ENCODE results near the gene FAM120C.

Gene FAM120C, protein sequence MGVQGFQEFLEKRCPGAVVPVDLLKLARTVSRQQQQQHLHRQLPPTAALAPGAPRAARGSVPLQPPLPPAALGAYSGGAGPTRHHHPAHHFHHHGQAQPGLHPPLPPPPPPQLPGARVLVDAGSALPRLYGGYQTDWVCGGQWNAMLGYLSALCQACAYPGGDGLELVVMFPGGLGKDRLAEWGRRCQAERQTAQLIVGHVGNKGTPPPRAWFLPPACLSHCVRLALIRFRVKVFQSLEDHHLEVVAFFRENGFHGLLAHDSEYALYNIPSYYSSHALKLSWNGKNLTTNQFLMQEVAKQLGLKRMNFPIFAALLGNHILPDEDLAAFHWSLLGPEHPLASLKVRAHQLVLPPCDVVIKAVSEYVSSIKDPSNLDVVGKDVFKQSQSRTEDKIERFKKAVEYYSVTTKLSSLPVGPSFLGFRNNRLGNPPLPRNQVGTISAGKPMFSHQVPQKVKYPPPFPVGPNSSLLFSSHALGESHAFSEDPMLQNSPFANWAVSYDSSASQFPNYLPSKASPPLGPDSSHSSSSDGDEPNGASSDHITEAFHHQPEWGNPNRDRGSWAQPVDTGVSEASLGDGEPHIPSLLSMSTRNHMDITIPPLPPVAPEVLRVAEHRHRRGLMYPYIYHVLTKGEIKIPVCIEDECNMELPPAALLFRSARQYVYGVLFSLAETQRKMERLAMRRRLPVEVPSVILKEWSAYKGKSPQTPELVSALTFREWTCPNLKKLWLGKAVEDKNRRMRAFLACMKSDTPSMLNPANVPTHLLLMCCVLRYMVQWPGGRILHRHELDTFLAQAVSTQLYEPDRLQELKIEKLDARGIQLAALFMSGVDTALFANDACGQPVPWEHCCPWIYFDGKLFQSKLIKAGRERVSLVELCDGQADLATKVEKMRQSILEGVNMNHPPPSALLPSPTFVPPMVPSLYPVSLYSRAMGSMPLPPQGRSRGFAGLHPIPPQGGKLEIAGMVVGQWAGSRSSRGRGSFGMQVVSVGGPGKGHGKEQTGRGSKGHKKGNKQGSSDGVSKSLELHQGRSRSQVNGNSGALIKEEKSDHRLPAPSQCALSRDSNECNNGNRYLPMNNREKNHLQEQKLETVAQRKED

DNA sequence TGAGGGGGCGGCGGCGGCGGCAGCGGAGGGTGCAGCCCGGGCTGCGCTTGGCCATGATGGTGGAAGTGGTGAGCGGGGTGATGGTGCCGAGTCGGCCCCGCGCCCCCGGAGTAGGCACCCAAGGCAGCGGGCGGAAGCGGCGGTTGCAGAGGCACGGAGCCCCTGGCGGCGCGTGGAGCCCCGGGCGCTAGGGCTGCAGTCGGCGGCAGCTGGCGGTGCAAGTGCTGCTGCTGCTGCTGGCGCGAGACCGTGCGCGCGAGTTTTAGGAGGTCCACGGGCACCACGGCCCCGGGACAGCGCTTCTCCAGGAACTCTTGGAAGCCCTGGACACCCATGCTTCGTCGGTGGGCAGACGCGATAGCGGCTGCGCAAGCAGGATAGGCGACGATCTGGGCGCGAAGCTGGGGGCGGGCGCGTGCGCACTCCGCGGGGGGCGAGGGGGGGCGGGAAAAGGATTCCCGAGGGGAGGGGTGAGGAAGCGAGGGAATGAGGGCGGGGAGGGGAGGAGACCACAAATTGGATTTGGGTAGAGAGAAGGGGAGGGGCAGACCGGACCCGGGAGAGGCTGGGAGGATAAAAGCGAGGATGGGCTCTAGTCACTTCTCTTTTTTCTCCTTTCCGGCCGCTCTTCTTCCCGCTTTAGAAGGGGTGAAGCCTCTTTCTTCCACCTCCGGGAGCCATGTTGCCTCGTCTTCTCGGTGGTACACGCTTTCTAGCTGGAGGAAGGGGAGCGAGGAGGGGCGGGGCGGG is at the start of gene FAM120C:
Gene FAM120C (minus strand): TSS at position 391 of the 750 bp plus-strand sequence. CDS start 56 bp downstream, at position 335.
- peak; percentile 60 for DNase-seq

DNA sequence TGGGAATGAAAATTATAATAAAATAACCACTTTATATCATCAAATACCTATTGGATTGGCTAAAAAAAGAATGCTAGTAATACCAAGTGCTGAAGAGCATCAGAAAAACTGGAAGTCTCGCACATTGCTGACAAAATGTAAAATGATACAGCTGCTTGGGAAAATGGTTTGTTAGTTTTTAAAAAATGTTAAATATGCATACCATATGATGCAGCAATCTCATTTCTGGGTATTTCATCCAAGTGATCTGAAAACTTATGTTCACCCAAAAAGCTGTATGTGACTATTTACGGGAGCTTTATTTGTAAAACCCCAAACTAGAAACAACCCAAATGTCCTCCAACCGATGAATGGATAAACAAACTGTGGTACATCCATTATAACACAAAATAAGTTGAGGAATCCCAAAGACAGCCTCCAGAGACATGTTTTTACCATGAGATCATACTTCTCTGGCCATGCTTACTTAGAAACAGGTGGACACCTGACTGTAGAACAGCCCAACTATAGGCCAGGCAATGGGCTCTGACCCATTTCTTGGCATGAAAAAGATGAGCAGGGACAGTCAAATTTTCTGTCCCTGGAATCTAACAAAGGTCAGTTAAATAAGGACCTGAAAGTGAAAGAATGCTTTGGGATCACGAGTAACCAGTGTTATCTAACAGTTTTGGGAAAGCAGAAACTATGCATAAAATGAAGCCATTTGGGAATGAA is 47.5 kb upstream of the FAM120C start:
- no peak for DNase-seq

DNA sequence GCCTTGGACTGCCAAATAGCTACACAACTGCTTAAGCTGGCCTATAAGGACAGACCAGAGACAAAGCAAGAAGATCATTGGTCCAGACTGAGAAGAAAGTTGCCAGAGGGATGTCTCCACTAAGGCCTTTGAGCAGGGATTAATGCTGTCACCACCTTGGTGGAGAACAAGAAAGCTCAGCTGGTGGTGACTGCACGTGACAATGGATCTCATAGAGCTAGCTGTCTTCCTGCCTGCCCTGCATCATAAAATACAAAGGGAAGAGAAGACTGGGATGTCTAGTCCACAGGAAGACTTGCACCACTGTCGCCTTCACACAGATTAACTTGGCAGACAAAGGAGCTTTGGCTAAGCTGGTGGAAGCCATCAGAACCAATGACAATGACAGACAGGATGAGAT is 40.5 kb upstream of the FAM120C start:
- DNase-seq: no peak

DNA sequence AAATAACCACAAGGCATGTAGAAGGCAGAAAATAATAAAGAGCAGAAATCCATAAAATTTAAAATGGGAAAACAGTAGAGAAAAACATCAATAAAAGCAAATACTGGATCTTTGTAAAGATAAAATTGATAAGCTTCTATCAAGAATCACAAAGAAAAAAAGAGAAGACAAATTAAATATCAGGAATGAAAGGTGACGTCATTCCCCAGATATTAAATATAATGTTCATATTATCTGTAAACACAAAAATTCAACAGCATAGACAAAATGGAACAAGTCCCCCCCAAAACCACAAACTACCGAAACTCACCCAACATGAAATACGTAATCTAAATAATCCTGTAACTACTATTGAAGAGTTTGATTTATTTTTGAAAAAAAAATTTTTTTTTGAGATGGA is 30.5 kb upstream of the FAM120C start:
- no peak for DNase-seq

DNA sequence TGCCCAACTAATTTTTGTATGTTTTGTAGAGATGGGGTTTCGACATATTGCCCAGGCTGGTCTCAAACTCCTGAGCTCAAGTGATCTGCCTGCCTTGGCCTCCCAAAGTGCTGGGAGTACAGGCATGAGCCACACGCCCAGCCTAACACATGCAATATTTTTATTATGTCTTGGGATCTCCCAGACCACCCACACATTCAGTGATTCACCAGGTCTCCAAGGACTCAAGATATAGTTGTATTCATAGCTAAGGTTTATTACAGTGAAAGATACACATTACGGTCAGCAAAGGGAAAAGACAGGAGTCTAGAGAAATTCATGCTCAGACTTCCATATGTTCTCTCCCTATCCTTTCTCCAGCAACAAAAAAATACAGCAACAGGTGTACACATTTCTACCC is 25.5 kb upstream of the FAM120C start:
- no peak for DNase-seq

DNA sequence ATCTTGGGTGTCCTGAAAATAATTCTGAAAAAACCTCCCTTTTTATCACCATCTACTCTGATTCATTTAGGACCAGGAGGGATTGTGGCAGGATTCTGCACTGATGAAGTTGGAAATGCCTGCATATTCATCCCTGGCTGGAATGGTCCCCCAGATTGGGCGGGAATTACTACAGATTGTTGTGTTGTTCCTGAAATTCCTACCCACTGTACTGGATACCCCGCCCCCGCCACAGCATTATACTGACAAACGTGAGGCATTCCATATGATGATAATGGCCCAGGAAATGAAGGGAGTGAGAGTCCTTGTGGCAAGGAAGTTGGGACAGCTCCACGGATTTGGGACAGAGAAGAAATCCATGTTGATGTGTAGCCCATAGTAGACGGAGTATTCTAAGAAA is 15.2 kb upstream of the FAM120C start:
- no peak for DNase-seq

DNA sequence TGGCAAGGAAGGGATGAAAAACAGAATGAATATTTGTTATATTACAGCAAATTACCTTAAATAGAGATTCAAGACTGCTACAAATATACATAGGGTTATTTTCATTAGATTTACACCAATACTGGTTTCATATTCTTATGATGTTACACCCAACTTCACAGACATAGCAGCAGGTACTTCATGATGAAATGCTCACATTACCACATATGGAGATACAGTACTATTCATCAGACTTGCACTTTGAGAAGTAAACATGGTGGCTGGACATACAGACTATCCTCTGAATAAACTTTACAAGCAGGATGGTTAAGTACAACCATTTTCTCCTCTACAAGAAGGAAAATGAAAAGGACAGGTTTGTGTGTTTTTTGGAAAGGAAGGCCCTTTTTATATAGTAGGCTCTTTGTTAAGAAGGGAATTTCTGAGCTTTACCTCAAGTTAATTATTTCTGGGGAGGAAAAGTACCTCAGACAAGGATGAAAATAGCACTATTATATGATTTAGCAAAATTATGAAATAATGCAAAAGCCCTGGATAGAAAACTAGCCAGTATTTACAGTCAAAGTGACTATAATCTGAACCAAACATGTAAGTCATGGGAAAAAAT is 12.0 kb upstream of the FAM120C start:
- no peak for DNase-seq

DNA sequence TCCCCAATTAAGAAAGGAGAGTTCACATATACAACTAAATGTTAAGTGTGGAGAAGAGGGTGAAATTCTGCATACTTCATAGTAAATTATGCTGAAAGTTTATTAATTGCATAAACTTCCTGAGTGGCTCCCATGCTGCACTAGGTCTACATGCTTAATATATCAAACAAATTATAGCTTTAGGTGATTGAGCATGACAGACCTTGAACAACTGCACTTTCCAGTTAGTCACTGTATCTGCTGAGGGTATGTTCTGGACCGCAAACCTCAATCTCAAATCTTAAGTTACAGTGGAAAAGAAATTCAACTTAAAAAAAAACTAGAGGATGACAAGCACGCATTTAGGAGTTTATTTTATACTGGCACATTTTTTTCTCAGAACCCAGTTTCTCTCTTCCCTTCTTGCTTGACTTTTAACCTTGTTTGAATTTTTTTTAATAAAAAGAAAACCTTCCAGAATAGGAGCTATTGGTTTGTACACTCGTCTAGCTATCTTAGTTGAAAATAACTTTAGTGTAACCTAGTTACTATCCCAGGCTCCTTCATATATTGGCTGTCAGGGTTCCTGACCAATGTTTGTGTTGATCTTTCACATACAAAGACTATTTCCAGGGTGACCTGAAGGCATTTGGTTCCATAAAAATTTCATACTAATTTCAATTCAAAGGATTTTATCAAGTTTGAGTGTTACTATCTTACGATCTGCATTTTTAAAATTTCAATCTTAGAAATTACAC is 10.2 kb upstream of the FAM120C start:
- DNase-seq: no peak

DNA sequence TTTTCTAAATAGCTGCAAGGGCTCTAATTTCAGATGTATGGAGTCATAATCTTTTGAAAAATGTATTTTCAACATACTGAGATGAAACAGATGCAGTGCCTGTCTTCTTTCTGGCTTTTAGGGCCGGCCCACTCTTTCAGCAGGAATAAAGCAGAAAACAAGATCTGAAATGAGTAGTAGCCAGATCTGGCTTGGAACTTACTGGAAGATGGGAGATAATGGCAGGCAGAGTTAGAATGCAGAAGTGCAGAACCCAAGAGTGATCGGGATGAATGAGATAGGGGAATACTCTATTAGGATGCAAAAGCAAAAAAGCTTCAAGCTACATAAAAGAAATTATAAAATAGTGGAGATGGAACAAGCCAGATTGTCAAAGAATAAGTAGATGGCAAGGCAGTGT is 1.4 kb upstream of the FAM120C start:
- no peak for DNase-seq

DNA sequence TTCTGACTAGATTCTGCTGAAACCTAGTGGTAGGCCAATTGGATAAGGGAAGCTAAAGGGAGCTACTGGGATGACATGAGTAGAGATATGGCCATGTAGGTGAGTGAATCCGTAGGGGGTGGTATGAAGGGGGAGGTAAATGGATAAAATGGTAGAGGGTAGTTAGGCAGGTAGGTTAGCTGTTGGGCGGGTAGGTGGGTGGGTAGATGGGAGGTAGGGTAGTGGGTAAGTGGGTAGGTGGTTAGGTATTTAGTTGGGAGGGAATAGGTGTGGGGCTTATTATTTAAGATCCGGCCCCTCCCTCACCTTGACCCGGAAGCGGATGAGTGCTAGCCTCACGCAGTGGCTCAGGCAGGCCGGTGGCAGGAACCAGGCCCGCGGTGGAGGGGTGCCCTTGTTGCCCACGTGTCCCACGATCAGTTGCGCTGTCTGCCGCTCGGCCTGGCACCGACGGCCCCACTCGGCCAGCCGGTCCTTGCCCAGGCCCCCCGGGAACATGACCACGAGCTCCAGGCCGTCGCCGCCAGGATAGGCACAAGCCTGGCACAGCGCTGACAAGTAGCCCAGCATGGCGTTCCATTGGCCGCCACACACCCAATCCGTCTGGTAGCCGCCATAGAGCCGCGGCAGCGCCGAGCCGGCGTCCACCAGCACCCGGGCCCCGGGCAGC is 725 bp downstream of the FAM120C start:
- DNase-seq: no peak

DNA sequence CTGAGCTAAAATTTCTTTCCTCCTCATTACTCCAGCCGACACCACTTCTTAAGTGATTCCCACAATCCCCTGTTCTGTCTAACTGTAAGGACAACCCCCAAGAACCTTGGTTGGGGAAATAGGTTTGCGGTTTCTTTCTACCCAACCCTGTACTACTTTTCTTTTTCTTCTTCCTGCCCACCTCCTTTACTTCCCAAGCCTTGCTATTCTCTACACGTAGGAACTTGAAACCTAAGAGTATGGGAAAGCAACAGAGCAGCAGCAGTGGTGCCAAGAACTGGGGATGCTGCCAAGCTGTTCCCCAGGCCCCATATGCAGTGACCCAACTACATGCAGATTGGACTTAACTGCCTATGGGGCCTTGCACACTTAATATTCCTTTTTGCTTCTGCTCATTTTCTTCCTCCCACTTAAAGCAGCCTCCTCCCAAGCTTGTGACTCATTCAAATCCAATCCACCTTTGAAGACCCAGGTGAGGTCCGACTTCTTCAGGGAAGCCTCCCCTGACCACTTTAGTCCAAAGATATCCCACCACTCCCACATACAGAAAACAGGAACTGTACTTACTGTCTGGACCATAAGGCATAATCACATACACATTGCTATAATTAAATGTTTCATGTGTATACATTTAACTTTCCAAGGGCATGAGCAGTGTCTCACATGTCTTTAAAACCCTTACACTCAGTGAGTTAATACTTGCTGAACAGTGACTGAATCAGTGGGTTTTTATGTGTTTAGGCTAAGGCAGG is 1.7 kb downstream of the FAM120C start:
- DNase-seq: no peak

DNA sequence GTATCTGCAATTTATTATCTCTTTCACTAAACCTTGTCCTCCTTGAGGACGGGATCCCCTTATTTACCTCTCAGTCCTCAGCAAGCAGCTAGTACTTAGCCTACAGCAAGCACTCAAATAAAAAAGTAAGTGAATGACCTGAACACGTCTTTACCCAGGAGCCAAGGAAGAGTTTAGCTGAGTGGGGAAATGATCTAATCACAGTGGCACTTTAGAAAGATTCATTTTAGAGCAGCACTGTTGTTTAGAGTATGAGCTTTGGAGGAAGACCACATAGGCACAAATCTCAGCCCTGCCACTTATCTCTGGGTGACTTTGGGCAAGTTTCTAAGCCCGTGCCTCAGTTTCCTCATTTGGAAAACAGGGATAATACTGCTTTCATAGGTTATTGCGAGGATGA is 2.7 kb downstream of the FAM120C start:
- no peak for DNase-seq

DNA sequence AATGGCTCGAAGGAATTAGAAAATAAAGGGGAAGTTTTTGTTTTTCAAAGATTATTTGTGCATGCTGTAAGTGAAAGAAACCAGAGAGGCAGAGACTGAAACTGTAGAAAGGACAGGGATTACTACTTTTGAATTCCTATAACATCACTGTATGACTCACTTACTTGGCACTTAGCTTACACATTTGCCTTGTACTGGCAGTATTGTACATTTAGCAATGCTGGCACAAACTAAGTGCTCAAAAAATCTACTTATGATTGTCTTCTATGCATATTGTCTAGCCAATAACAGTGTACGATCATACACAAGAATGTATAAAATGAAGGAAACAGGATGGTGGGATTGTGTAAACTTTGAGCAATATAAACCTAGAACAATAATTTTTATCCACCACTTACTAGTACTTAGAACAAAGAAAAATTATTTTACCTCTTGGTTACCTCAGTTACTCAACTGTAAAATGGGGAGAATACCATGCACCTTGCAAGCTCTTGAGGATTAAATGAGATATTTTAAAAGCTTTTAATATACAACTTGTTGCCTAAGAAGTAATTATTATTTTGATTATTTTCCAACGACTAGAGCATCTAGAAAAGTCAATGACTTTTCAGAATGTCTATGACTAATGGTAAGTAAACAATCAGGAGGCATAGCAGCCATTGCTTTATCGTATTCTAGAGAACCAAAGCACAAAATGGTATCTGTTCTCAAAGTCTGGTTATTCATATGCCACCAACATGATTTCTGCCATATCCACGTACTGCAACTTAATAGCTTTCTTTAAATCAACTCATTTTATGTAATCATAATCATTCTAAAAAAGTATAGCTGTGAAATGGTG is 4.7 kb downstream of the FAM120C start:
- no peak for DNase-seq

DNA sequence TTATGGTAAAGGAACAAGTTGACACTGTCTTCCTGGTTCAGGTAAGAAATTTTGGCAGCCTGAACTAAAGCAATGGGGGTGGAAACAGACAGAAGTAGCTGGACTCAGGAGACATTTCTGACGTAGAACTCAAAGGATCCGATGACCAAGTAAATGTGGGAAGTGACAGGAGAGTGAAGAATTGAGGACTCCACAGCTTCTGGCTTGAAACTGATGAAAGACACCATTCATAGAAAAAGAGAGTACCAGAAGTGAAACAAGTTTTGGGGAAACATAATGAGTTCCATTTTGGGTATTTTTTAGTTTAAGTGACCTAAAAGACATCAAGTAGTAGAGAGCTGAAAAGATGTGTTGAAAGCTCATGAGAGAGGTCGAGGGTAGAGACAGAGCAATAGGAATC is 5.7 kb downstream of the FAM120C start:
- DNase-seq: no peak

DNA sequence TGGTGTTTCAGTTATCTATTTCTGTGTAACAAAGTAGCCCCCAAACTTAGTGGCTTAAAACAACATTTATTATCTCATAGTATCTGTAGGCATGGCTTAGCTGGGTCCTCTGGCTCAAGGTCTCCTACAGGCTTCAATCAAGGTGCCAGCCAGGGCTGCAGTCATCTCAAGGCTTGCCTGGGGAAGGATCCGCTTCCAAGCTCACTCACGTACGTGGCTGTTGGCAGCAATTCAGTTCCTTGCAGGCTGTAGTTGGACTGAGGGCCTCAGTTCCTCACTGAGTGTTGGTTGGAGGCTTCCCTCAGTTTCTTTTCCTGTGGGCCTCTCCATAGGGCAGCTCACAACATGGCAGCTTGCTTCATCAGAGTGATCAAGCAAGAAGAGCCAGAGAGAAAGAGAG is 9.3 kb downstream of the FAM120C start:
- no peak for DNase-seq

DNA sequence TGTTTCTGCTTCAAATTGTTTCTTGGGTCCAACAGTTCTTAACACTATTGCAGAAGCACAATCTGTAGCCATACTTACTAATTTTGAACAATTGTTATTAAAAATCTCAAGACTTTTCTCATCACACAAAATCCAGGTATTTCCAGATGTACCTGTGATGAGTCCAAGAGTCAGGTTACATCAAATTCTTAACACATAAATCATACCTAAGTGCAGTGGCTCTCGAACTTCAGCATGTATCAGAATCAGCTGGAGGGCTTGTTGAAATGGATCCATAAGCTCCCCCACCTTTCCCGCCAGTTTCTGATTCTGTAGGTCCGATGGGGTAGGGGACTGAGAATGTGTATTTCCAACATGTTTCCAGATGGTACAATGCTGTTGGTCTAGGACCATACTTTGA is 10.6 kb downstream of the FAM120C start:
- no peak for DNase-seq

DNA sequence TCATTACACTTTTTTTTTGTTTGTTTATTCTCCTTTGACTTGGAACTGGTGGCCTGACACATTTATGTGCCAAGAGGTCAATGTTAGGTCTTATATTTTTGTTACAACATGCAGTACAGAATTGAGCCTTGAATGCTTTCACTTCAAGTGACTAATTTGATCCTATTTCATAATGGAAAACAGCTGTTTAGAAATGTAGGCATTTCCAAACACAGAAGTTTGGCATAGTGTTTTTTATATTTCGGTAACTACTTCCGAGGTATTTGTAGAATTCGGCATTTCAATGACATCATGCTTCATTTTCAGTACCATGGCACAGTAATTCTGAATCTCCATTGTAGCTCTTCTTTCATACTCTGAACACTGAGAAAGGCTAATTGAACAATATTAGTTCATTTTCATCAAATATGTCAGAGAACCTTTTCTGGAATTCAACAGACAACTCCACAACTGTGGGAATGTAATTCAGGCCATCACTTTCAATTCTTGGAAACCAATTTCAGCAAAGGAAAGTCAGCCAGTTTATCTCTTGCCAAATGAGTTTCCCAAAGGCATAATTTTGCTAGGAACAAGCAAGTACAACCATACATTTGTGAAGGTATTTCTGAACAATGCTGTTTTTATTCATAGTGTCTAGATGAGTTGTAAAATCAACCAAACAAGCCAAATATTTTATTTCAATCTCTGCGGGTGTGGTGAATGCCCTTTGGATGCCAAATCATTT is 11.4 kb downstream of the FAM120C start:
- DNase-seq: no peak

DNA sequence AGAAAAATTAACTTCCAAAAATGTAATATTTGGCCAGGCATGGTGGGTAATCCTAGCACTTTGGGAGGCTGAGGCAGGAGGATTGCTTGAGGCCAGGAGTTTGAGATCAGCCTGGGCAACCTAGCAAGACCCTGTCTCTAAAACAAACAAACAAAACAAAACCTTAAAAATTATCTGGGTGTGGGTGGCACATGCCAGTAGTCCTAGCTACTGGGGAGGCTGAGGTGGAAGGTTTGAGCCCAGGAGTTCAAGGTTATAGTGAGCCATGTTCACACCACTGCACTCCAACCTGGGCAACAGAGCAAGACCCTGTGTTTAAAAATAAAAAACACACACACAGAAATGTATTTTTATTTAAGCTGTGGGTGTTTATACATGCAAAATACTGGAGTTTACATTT is 12.0 kb downstream of the FAM120C start:
- no peak for DNase-seq

Data from DMS153 (cell line).